Endothelial cell of umbilical vein (primary cell): ENCODE results near the gene PSMD5.

ENCODE experiments used
- EZH2 ChIP-seq: IDR thresholded peaks from 2 replicates; pipeline ENCODE4 v1.6.1; 2012; ENCODE audit warnings: borderline replicate concordance, low read depth, mild to moderate bottlenecking, moderate library complexity, low read length, inconsistent platforms; ENCODE audit not compliant: severe bottlenecking
- FOS ChIP-seq: IDR thresholded peaks from 2 replicates; pipeline ENCODE4 v1.6.1; 2011; ENCODE audit warnings: mild to moderate bottlenecking, low read length, moderate library complexity, borderline replicate concordance; ENCODE audit not compliant: insufficient read depth
- GATA2 ChIP-seq: IDR thresholded peaks from 2 replicates; pipeline ENCODE4 v1.7.0; 2011; ENCODE audit warnings: low read depth, mild to moderate bottlenecking, moderate library complexity, mixed read lengths, low read length; ENCODE audit not compliant: insufficient read length, insufficient read depth
- JUN ChIP-seq: IDR thresholded peaks from 2 replicates; pipeline ENCODE4 v1.6.1; 2011; ENCODE audit warnings: borderline replicate concordance, low read depth; ENCODE audit not compliant: insufficient read length, insufficient read depth
- MYC ChIP-seq: IDR thresholded peaks from one replicate; pipeline ENCODE4 v1.6.1; 2011; ENCODE audit warnings: mild to moderate bottlenecking, low read depth, low read length
- POLR2A ChIP-seq: IDR thresholded peaks from 2 replicates; pipeline ENCODE4 v1.6.1; 2012; ENCODE audit warnings: low read depth, mild to moderate bottlenecking, control low read depth, low read length
- POLR2AphosphoS5 ChIP-seq: IDR thresholded peaks from 2 replicates; pipeline ENCODE4 v1.6.1; 2012; ENCODE audit warnings: low read depth, mild to moderate bottlenecking, control low read depth, low read length, moderate library complexity; ENCODE audit not compliant: insufficient read depth
- TF ChIP-seq, protein P1 (sequence below): IDR thresholded peaks from 2 replicates; pipeline ENCODE4 v1.6.1; 2011; ENCODE audit not compliant: insufficient read depth, insufficient read length
- TF ChIP-seq, protein P2 (sequence below), 2 donors: IDR thresholded peaks; 1 replicate in 1 of 2; 2 replicates in 1 of 2; pipeline ENCODE4 v1.5.1; 2011; ENCODE audit warnings: low read length in 2 of 2, mild to moderate bottlenecking in 2 of 2, moderate library complexity in 2 of 2, control low read depth in 1 of 2, inconsistent platforms in 1 of 2, low read depth in 1 of 2; ENCODE audit not compliant: insufficient read depth in 1 of 2; ENCODE audit errors: extremely low read depth in 1 of 2

DNA sequence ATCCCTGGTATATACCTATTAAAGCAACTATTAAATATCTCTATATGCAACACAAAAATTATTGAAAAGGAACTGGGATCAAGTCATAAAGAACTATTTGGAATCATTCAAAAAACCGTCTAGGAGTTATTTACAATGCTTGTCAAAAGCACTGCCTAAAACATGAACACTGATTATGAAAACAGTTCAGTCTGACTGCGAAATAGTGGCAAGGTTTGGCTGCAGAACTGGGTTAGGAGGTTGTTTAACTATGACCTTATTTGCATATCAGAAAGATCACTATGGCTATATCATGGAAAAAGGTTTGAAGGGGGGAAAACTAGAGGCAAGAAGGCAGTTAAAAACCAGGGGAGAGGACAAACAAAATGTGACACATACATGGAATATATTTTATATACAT lies 61.5 kb downstream of the PSMD5 start:
- TF ChIP-seq, protein P1, sequence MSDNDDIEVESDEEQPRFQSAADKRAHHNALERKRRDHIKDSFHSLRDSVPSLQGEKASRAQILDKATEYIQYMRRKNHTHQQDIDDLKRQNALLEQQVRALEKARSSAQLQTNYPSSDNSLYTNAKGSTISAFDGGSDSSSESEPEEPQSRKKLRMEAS = no peak
- TF ChIP-seq POLR2AphosphoS5 = no peak
- TF ChIP-seq, protein P2, sequence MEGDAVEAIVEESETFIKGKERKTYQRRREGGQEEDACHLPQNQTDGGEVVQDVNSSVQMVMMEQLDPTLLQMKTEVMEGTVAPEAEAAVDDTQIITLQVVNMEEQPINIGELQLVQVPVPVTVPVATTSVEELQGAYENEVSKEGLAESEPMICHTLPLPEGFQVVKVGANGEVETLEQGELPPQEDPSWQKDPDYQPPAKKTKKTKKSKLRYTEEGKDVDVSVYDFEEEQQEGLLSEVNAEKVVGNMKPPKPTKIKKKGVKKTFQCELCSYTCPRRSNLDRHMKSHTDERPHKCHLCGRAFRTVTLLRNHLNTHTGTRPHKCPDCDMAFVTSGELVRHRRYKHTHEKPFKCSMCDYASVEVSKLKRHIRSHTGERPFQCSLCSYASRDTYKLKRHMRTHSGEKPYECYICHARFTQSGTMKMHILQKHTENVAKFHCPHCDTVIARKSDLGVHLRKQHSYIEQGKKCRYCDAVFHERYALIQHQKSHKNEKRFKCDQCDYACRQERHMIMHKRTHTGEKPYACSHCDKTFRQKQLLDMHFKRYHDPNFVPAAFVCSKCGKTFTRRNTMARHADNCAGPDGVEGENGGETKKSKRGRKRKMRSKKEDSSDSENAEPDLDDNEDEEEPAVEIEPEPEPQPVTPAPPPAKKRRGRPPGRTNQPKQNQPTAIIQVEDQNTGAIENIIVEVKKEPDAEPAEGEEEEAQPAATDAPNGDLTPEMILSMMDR (IDR thresholded peaks at IDR 0.05; ENCODE audit: extremely low read depth in 1 of 2, insufficient read depth in 1 of 2, low read depth in 1 of 2, low read length in 2 of 2) = no peak
- no peak for TF ChIP-seq JUN
- TF ChIP-seq POLR2A = no peak
- TF ChIP-seq EZH2 = no peak
- TF ChIP-seq MYC = no peak
- TF ChIP-seq FOS = no peak
- no peak for TF ChIP-seq GATA2
